ENCODE data around the gene KAT14.
"Not testable (repeated sequence)": the region's sequence is repeated elsewhere in the genome, so short reads cannot be mapped to it uniquely, and the experiment has no call there.

Gene KAT14

DNA sequence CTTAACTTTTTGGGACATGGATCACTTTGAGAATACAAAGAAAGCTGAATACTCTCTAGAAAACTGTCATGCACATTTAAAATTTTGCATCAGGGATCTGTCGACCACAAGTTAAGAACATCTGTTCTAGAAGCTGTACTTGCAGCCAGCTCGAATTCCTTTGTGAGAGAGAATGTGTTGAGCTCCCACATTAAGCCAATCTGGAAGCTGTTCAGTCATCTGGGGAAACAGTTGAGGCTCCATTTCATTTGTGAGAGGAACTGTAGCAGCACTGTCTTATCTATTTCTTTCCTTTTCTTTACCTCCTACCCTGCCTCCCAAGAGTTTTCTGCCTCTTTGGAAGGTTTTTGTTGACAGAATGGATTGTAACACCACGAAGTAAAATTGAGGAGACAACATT lies 50.8 kb downstream of the KAT14 start:
- TF ChIP-seq POLR2A (IDR thresholded peaks at IDR 0.05; ENCODE audit: extremely low read depth, insufficient read length), result no peak
- TF ChIP-seq, protein P1, sequence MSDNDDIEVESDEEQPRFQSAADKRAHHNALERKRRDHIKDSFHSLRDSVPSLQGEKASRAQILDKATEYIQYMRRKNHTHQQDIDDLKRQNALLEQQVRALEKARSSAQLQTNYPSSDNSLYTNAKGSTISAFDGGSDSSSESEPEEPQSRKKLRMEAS (IDR thresholded peaks at IDR 0.05; ENCODE audit: low read depth, low read length), result no peak
- TF ChIP-seq MYC (IDR thresholded peaks at IDR 0.05; ENCODE audit: low read depth, low read length), result no peak
- TF ChIP-seq, protein P2, sequence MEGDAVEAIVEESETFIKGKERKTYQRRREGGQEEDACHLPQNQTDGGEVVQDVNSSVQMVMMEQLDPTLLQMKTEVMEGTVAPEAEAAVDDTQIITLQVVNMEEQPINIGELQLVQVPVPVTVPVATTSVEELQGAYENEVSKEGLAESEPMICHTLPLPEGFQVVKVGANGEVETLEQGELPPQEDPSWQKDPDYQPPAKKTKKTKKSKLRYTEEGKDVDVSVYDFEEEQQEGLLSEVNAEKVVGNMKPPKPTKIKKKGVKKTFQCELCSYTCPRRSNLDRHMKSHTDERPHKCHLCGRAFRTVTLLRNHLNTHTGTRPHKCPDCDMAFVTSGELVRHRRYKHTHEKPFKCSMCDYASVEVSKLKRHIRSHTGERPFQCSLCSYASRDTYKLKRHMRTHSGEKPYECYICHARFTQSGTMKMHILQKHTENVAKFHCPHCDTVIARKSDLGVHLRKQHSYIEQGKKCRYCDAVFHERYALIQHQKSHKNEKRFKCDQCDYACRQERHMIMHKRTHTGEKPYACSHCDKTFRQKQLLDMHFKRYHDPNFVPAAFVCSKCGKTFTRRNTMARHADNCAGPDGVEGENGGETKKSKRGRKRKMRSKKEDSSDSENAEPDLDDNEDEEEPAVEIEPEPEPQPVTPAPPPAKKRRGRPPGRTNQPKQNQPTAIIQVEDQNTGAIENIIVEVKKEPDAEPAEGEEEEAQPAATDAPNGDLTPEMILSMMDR (IDR thresholded peaks at IDR 0.05; ENCODE audit: low read depth, low read length), result no peak
- no peak overlapping the region for H3K4me3 ChIP-seq (ENCODE audit: low read depth, low read length)
- DNase-seq (ENCODE audit: low read depth), result no peak

DNA sequence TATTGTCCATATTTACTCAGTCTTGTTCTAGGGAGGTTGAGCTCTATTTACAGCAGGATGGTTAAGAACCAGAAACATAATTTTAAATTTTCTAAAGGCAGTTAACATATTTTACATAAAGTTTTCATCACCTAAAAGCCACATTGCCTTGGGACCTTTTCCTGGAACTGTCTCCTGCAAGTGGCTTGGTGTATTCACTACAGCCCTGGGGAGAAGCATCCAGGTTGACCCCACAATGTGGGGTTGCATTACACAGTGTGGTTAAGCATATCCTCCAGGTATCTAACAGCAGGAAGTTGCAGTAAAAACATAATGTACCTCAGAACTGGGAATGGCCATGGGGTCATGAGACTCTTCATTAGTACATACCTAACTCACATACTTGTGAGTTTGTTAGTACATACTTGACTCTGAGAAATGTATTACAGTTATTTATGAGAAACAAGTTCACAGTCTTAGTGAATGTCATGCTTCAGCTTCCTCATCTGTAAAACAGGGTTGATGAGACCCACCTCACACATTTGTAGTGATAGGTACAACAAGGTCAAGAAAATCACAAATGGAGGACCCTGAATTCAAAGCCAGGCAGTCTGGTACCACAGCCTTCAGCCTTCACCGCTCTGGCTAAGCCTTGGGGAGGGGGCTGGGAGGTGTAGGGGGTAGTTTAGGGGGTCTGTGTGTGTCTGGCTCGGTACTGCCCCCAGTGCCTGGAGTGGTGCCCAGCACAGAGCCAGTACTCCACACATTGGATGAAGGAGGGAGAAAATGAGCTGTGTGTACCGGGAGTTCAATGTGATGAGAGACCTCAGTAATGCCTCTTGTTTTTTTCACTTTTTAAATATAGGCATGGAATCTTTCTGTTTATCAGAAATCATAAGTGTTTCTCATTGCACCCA lies 52.9 kb downstream of the KAT14 start:
- no peak overlapping the region for H3K4me3 ChIP-seq (ENCODE audit: low read depth, low read length)
- TF ChIP-seq, protein P1 (IDR thresholded peaks at IDR 0.05; ENCODE audit: low read depth, low read length), result no peak
- TF ChIP-seq, protein P2 (IDR thresholded peaks at IDR 0.05; ENCODE audit: low read depth, low read length), result no peak
- TF ChIP-seq POLR2A (IDR thresholded peaks at IDR 0.05; ENCODE audit: extremely low read depth, insufficient read length) (no peak), MYC (IDR thresholded peaks at IDR 0.05; ENCODE audit: low read depth, low read length) (no peak)
- DNase-seq (ENCODE audit: low read depth), result no peak

DNA sequence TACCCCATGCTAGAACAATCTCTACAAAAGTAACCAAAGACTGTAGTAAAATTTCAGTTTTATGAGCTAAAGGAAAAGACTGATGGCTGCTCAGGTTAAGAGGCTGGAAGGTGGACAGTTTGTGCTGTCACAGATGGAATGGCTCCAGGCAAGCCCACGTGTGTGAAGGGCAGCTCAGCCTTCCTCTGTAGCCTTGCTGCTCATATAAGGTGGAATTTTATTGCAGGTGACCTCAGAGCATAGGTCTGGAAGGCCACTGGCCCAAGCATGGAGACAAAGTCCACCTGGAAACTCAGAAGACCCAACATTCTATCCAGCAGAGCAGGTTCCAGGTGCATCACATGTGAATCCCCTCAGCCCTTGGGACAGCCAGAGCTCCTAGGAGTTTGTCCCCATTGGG lies 53.6 kb downstream of the KAT14 start:
- TF ChIP-seq, protein P1 (IDR thresholded peaks at IDR 0.05; ENCODE audit: low read depth, low read length), result no peak
- TF ChIP-seq POLR2A (IDR thresholded peaks at IDR 0.05; ENCODE audit: extremely low read depth, insufficient read length) (no peak), MYC (IDR thresholded peaks at IDR 0.05; ENCODE audit: low read depth, low read length) (no peak)
- TF ChIP-seq, protein P2 (IDR thresholded peaks at IDR 0.05; ENCODE audit: low read depth, low read length), result no peak
- DNase-seq (ENCODE audit: low read depth), result no peak
- no peak overlapping the region for H3K4me3 ChIP-seq (ENCODE audit: low read depth, low read length)

DNA sequence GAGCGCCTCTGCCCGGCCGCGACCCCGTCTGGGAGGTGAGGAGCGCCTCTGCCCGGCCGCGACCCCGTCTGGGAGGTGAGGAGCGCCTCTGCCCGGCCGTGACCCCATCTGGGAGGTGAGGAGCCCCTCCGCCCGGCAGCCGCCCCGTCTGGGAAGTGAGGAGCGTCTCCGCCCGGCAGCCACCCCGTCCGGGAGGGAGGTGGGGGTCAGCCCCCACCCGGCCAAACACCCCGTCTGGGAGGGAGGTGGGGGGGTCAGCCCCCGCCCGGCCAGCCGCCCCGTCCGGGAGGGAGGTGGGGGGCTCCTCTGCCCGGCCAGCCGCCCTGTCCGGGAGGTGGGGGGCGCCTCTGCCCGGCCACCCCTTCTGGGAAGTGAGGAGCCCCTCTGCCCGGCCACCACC lies 56.8 kb downstream of the KAT14 start:
- DNase-seq (ENCODE audit: low read depth); H3K4me3 ChIP-seq (ENCODE audit: low read depth, low read length): not testable (repeated sequence)

DNA sequence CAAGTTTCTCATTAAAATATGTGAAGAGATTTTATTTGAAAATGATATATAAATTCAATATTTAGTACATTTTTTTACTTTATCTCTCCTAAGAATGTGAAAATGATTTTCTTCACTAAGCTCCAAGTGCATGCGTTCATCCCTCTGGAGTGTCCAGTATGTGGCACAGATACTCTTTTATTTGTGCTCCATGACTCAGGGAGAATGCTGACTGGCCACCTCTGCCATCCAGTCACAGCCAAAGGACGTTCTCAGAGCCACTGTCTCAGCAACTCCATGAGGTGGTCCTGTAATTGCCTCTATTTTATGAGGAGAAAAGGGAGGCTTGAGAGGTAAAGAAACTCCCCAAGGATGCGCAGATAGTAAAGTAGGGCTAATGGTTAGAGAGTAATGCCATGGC lies 58.3 kb downstream of the KAT14 start:
- TF ChIP-seq, protein P1 (IDR thresholded peaks at IDR 0.05; ENCODE audit: low read depth, low read length), result no peak
- TF ChIP-seq, protein P2 (IDR thresholded peaks at IDR 0.05; ENCODE audit: low read depth, low read length), result no peak
- TF ChIP-seq MYC (IDR thresholded peaks at IDR 0.05; ENCODE audit: low read depth, low read length) (no peak), POLR2A (IDR thresholded peaks at IDR 0.05; ENCODE audit: extremely low read depth, insufficient read length) (no peak)
- H3K4me3 ChIP-seq (ENCODE audit: low read depth, low read length), result no peak overlapping the region

DNA sequence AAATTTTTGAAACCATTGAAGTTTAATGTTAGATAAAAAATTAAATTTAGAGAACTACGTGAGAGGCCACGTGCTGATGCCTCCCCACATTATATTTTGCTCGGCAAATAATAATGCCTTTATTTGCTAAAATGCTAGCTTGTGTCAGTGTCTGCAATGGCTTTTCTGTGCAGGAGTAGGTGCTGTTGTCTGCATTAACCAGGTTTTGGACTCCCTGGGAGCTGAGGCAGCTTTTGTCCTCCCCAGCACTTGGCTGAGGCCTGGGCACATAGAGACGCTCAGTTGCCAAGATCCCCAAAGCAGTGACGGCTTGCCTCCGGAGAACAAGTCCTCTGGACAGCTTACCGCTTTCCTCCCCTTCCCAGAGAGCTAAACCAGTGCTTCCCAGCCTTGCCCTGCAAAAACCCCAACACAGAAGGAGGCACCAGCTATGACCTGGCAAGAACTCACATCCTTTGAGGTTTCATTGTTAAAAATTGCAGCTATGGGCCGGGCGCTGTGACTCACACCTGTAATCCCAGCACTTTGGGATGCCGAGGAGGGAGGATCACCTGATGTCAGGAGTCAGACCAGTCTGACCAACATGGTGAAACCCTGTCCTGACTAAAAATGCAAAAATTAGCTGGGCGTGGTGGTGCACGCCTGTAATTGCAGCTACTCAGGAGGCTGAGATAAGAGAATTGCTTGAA lies 59.9 kb downstream of the KAT14 start:
- DNase-seq (ENCODE audit: low read depth), result no peak
- TF ChIP-seq, protein P1 (IDR thresholded peaks at IDR 0.05; ENCODE audit: low read depth, low read length), result no peak
- TF ChIP-seq, protein P2 (IDR thresholded peaks at IDR 0.05; ENCODE audit: low read depth, low read length), result no peak
- TF ChIP-seq MYC (IDR thresholded peaks at IDR 0.05; ENCODE audit: low read depth, low read length) (no peak), POLR2A (IDR thresholded peaks at IDR 0.05; ENCODE audit: extremely low read depth, insufficient read length) (no peak)
- H3K4me3 ChIP-seq (ENCODE audit: low read depth, low read length), result no peak overlapping the region

More for the DNA sequence above, 58.3 kb downstream of the KAT14 start:
- DNase-seq (ENCODE audit: low read depth), result no peak
